ENCODE data around the gene SIRT3.
A peak's percentile ranks its signal among the peaks of the same experiment; 100 is the strongest.

Gene SIRT3

DNA sequence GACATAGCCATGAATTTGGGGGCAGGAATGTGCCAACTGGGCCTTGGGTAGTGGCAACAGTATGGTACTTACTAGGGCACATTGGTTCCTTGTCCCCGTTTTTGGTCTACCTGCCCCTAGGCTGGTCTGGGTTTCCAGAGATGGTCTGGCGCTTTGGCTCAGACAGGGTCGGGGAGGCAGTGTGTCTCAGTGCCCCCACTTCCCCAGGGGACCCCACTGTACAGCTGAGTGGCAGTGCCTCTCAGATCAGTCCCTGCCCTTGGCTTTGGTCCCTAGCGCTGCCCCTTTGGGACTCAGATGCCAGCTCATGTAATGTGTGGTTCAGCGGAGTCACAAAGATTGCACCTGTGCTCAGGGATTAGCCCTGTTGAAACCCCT, 25.4 kb downstream of the SIRT3 start:
- TF ChIP-seq CTCF (IDR thresholded peaks at IDR 0.05; ENCODE audit: control extremely low read depth, extremely low read depth, low read depth, missing control alignments) = no peak
- ChIA-PET CTCF (no interaction called here), POLR2A (no interaction called here)
- no peak for DNase-seq (ENCODE audit: extremely low spot score)

DNA sequence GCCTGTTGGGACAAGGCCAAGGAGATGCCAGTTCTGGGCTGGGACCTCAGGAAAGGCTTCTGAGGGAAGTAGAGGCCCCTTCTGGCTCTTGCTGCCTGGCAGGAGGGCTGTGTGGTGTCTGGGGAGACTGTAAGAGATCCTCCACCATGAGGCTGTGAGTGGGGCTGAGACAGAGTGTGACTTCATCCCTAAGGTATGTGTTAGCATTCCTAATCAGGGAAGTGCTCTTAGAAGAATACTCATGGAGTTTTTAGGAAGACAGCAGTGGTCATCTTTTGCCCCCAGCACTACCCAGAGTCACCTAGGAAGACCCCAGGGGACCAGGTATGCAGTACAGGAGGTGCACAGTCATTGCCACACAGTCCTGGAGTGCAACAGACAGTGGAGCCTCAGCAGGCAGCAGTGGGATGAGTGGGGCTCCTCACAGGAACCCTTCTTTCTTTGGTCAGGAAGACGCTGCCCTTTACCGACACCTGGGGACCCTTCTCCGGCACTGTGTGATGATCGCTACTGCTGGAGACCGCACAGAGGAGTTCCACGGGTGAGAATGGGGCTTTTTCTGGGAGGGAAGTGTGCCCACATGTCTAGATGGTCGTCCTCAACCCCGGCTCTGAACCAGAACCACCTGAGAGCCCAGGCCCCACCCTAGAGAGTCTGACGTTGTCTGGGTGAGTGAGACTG, 25.9 kb downstream of the SIRT3 start:
- no peak for TF ChIP-seq CTCF (IDR thresholded peaks at IDR 0.05; ENCODE audit: control extremely low read depth, extremely low read depth, low read depth, missing control alignments)
- POLR2A ChIA-PET = no interaction called here

DNA sequence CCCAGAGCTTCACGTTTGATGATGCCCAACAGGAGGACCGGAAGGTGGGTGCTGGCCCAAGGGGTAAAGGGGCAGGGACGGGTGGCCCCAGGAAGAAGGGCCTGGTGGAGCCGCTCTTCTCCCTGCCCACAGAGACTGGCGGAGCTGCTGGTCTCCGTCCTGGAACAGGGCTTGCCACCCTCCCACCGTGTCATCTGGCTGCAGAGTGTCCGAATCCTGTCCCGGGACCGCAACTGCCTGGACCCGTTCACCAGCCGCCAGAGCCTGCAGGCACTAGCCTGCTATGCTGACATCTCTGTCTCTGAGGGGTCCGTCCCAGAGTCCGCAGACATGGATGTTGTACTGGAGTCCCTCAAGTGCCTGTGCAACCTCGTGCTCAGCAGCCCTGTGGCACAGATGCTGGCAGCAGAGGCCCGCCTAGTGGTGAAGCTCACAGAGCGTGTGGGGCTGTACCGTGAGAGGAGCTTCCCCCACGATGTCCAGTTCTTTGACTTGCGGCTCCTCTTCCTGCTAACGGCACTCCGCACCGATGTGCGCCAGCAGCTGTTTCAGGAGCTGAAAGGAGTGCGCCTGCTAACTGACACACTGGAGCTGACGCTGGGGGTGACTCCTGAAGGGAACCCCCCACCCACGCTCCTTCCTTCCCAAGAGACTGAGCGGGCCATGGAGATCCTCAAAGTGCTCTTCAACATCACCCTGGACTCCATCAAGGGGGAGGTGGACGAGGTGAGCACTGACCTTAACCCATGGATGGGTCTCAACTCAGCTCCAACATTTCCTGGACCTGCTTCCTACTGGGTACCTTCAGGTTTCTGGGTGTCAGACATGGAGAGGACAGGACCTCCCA, 26.6 kb downstream of the SIRT3 start:
- POLR2A ChIA-PET = no interaction called here

More for the DNA sequence above, 25.9 kb downstream of the SIRT3 start:
- no peak for DNase-seq (ENCODE audit: extremely low spot score)
- CTCF ChIA-PET = no interaction called here

GRCh38 chr11:208917-209260, 27.3 kb downstream of the SIRT3 start:
- no peak for DNase-seq (ENCODE audit: extremely low spot score)
- ChIA-PET CTCF (interaction anchor here (1.0 kb wide), 1 partner anchor 147 kb away, joined by 3 read pairs; no protein-coding TSS in a partner anchor), POLR2A (interaction anchor here (0.6 to 0.7 kb wide), 3 partner anchors 27 to 357 kb away, joined by 3 to 8 read pairs (median 5); partner anchors contain the start of gene SIRT3)
- TF ChIP-seq CTCF (IDR thresholded peaks at IDR 0.05; ENCODE audit: control extremely low read depth, extremely low read depth, low read depth, missing control alignments) = no peak

More for the DNA sequence above, 26.6 kb downstream of the SIRT3 start:
- TF ChIP-seq CTCF (IDR thresholded peaks at IDR 0.05; ENCODE audit: control extremely low read depth, extremely low read depth, low read depth, missing control alignments) = no peak
- CTCF ChIA-PET = interaction anchor here (1.0 kb wide), 1 partner anchor 146 kb away, joined by 3 read pairs; no protein-coding TSS in a partner anchor
- no peak for DNase-seq (ENCODE audit: extremely low spot score)

GRCh38 chr11:208181-208916, 27.8 kb downstream of the SIRT3 start:
- DNase-seq (ENCODE audit: extremely low spot score) = peak; percentile 94
- ChIA-PET POLR2A (interaction anchor here (0.6 to 0.7 kb wide), 3 partner anchors 28 to 358 kb away, joined by 3 to 8 read pairs (median 5); partner anchors contain the start of gene SIRT3), CTCF (interaction anchor here (1.0 to 1.6 kb wide), 2 partner anchors 147 kb away, joined by 3 to 4 read pairs; no protein-coding TSS in a partner anchor)
- TF ChIP-seq CTCF (IDR thresholded peaks at IDR 0.05; ENCODE audit: control extremely low read depth, extremely low read depth, low read depth, missing control alignments) = no peak

DNA sequence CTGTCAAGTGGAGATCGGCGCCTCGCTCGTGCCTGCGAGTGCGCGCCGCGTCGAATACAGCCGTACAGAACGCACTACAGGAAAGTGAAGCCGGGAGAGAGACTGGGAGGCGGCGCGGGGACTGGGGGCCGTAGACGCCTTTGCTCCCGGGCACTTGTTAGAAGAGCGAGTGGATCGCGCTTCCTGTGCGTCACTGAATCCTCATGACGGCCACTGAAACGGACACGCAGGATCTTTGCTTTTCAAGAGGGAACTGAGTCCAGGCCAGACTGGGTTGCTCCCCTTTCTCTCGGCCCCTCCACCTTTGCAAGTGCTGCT, 28.3 kb downstream of the SIRT3 start:
- TF ChIP-seq CTCF (IDR thresholded peaks at IDR 0.05; ENCODE audit: control extremely low read depth, extremely low read depth, low read depth, missing control alignments) = no peak
- ChIA-PET POLR2A (interaction anchor here (0.8 to 1.0 kb wide), 4 partner anchors 8 to 236 kb away, joined by 3 to 5 read pairs (median 4); no protein-coding TSS in a partner anchor), CTCF (interaction anchor here (0.8 to 1.7 kb wide), 6 partner anchors 8 to 241 kb away, joined by 3 to 8 read pairs (median 4); no protein-coding TSS in a partner anchor)
- no peak for DNase-seq (ENCODE audit: extremely low spot score)
